Occipital lobe (tissue), 3 donors: ENCODE measurements around the gene SNX4. TPM values are rescaled to one million over a fixed set of nuclear protein-coding genes. Genes with fewer than 3 reads are reported as not detected.

Experiments used
- DNase-seq: peaks from one replicate; lab custom pipeline; 2025; lab: John Stamatoyannopoulos, UW
- small RNA-seq: library from RNA; depleted of rRNA; stranded (forward); fragments of <200 nt; gene quantifications from one replicate; pipeline ENCODE3, GENCODE V24; 2014
- total RNA-seq: library from RNA; depleted of rRNA; stranded (reverse); fragments of >200 nt; gene quantifications from one replicate; pipeline ENCODE4 v1.2.3, GENCODE V29; 2014

Gene SNX4
- total RNA-seq, 1 donor from 2014 or later = 88.7 TPM

- no peak for DNase-seq
Measured at GRCh38 chr3:125403789-125404188, 116.2 kb downstream of the SNX4 start.

- no peak for DNase-seq
Measured at GRCh38 chr3:125402639-125403038, 117.4 kb downstream of the SNX4 start.

- no peak for DNase-seq
Measured at GRCh38 chr3:125401402-125401801, 118.6 kb downstream of the SNX4 start.

DNA sequence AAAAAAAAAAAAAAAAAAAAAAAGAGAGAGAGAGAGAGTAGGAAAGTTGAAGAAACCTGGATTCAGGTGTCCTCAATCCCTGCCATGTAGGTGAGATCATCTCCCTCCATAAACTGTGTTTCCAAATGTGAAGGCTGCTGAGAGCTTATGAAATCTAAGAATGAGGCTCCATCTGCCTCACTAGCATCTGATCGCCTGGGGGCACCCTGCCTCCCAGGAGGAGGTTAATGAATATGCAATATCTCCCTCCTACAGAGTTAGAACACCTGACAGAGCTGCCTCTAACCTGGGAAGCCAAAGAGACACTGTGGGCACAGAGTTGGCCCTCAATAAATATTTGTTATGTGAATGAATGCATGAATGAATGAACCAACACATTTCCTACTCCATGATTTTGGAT is 121.0 kb downstream of the SNX4 start:
- no peak for DNase-seq

Small RNAs within 50 kb of the gene (small RNA-seq; reads per million reads assigned to genes)
- gene RF00019 = not detected

Other genes with a start within 250 kb of the SNX4 start
- gene ZNF148, start 144.9 kb downstream of the SNX4 start, total RNA-seq = 111 TPM
- 26.8 TPM for gene OSBPL11, start 75.3 kb upstream of the SNX4 start, total RNA-seq